ENCODE measurements around the gene TSPOAP1. TPM values are rescaled to one million over a fixed set of nuclear protein-coding genes. Genes with fewer than 3 reads are reported as not detected.
A peak's percentile ranks its signal among the peaks of the same experiment; 100 is the strongest.

TSPOAP1 gene
- total and polyA plus RNA-seq, 4 experiments from 2014 or later = 0.80 to 19.1 (median 15.8) TPM; not detected in 1

DNA sequence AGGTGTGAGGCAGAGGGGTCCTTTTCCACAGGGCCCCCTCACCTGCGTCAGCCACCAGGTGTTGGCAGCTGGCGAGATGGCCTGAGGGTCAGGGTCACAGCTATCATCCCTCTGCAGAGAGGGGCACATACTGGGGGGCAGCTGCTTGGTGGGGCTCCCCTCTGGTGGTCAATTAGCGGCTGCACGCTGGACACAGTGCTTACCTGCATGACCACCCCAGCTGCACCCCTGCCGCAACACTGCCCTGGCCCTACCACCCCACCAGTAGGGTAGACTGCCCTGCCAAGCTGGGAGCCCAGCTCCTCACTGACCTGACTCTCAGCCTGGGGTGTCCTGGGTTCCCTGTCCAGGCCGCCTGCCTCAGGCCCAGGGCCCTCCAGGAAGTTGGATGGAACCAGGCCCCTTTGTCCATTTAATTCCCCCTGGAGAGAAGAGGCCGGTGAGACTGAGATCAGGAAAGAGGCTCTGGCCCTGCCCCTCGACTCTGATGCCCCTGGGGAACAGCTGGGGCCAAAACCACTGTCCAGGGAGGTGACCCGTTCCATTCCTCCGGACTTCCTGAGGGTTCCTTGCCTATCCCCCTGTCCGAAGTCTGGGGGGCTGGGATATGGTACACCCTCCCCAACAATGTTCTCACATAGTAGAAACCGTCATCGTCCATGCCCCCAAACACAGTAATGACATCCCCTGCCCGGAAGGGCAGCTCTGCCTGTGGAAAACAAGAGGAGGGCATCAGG lies 23.7 kb downstream of the TSPOAP1 start:
- CTCF ChIA-PET (ENCODE audit: partially characterized antibody) = interaction anchor here (0.8 to 4.3 kb wide), 20 partner anchors 10 to 210 kb away, joined by 3 to 52 read pairs (median 4); partner anchors contain the start of genes MPO, MTMR4 and RNF43
- peaks cover 4% of the 10 kb centered on the region for H3K4me1 ChIP-seq (ENCODE audit: insufficient read depth, low read length)
- H3K27me3 Mint-ChIP-seq = no peaks in the 10 kb centered on the region
- H3K9me3 ChIP-seq (ENCODE audit: control insufficient read depth in 1 of 2, low read length in 2 of 2) = no peaks in the 10 kb centered on the region
- no peak for DNase-seq
- peaks cover 4 to 10% (median 5%) of the 10 kb centered on the region in 4 donors for H3K4me1 Mint-ChIP-seq
- POLR2A ChIA-PET (ENCODE audit: partially characterized antibody) = interaction anchor here (0.9 to 3.4 kb wide), 10 partner anchors 11 to 47 kb away, joined by 3 to 21 read pairs (median 4); partner anchors contain the start of genes SUPT4H1 and TSPOAP1
- H3K4me3 ChIP-seq (ENCODE audit: low read length in 2 of 2) = no peak overlapping the region
- no peak overlapping the region for H3K27ac Mint-ChIP-seq
- H3K36me3 Mint-ChIP-seq = peaks cover 12% of the 10 kb centered on the region in 2 donors
- intact Hi-C loops (cut with micrococcal nuclease) = loop anchor here (1.0 to 5.0 kb wide), 5 partner anchors 24 to 702 kb away; partner anchors contain the start of gene RNF43
- H3K9me3 Mint-ChIP-seq = no peaks in the 10 kb centered on the region
- H3K27ac ChIP-seq (ENCODE audit: low read depth, low read length) = no peak overlapping the region
- H3K4me3 Mint-ChIP-seq = no peak overlapping the region
- peaks cover 4% of the 10 kb centered on the region for H3K36me3 ChIP-seq (ENCODE audit: insufficient read depth, low read length)
- H3K27me3 ChIP-seq (ENCODE audit: insufficient read depth, low read length) = no peaks in the 10 kb centered on the region

GRCh38 chr17:58303971-58304749 lies 24.4 kb downstream of the TSPOAP1 start:
- no peaks in the 10 kb centered on the region for H3K27me3 ChIP-seq (ENCODE audit: insufficient read depth, low read length)
- DNase-seq = peak in 4 of 5 donors; percentile 59 to 65 (median 62)
- Mint-ChIP-seq H3K9me3 (no peaks in the 10 kb centered on the region), H3K27ac (peak overlapping the region in 4 of 7 donors; percentile 0 to 70 (median 44)), H3K4me1 (peaks cover 4 to 10% (median 5%) of the 10 kb centered on the region in 4 donors), H3K27me3 (no peaks in the 10 kb centered on the region), H3K36me3 (peaks cover 10 to 11% of the 10 kb centered on the region in 2 donors), H3K4me3 (no peak overlapping the region)
- H3K4me3 ChIP-seq (ENCODE audit: low read length in 2 of 2) = no peak overlapping the region
- H3K9me3 ChIP-seq (ENCODE audit: control insufficient read depth in 1 of 2, low read length in 2 of 2) = no peaks in the 10 kb centered on the region
- peaks cover 4% of the 10 kb centered on the region for H3K4me1 ChIP-seq (ENCODE audit: insufficient read depth, low read length)
- POLR2A ChIA-PET (ENCODE audit: partially characterized antibody) = interaction anchor here (0.9 to 3.4 kb wide), 10 partner anchors 12 to 48 kb away, joined by 3 to 21 read pairs (median 4); partner anchors contain the start of genes SUPT4H1 and TSPOAP1
- no peak overlapping the region for H3K27ac ChIP-seq (ENCODE audit: low read depth, low read length)
- peaks cover 2% of the 10 kb centered on the region for H3K36me3 ChIP-seq (ENCODE audit: insufficient read depth, low read length)
- intact Hi-C loops (cut with micrococcal nuclease) = loop anchor here (1.0 to 5.0 kb wide), 5 partner anchors 25 to 703 kb away; partner anchors contain the start of gene RNF43
- CTCF ChIA-PET (ENCODE audit: partially characterized antibody) = interaction anchor here (0.8 to 4.3 kb wide), 25 partner anchors 10 to 211 kb away, joined by 3 to 52 read pairs (median 4); partner anchors contain the start of genes MPO, MTMR4, RNF43 and SUPT4H1

DNA sequence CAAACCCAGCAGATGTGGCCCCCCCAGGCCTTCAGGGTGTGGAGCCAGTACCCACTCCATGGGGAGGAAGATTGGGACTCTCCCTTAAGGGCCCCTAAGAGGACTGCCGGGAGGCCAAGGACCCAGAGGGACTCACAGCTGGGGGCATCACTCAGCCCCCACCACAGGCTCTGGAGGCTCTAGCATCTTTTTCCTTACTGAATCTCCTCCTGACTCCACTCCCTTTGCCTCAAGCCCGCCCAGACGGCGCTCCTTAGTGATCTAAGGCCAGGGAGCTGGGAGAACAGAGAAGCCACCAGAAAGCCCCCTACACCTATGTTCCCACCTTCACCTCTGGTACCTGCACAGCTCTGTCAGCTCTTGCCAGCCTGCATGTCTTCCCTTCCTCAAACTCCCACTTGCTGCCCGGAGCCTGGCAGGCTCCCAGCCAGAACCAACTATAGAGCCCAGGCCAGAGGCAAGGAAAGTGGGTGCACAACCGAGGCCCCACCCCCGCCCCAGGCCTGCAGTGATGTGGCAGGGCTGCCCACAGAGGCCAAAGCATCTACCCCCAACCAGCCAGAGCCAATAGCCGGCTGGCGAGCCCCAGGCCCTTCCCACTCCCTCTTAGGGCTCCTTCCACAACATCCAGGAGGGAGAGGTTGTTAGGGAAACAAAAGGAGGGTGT lies 25.5 kb downstream of the TSPOAP1 start:
- CTCF ChIA-PET (ENCODE audit: partially characterized antibody) = interaction anchor here (1.0 to 4.3 kb wide), 9 partner anchors 10 to 114 kb away, joined by 3 to 52 read pairs (median 7); partner anchors contain the start of genes RNF43 and SUPT4H1
- POLR2A ChIA-PET (ENCODE audit: partially characterized antibody) = interaction anchor here (1.0 to 3.4 kb wide), 2 partner anchors 24 to 41 kb away, joined by 4 to 21 read pairs; partner anchors contain the start of gene TSPOAP1
- no peak for DNase-seq

DNA sequence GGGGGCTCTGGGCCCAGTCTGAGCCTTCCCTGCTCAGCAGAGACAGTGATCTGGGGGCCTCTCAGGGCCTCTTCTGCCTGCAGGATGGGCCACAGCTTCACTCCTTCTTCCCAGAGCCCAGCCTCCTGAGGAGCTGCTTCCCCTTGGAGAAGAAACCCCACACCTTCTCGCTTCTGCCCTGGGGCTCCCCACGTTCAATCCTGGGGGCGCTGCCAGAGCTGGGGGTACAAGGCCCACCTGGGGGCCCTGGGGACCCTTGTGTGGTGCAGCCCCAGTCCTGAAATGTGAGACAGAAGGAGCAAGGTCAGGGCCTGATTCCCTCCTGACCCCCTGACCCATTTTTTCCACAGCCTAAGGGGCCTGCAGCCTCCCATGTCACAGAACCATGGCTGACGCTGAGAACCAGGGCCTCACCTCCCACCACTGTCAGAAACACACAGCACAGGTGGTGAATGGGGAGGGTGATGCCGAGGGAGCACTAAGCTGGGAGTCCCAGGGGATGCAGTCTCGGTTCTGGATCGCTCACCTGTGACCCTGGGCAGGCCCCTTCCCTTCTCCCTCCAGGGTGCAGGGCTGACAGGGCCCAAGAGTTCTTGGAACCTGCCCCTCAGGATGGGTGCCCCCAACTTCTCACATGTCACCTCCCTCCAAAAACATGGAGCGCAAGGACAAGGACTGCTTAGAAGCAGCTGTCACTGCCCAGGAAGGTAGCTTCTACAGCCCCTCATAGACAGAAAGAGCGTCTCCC lies 26.2 kb downstream of the TSPOAP1 start:
- H3K4me1 Mint-ChIP-seq = peaks cover 4 to 10% (median 5%) of the 10 kb centered on the region in 4 donors
- Histone ChIP-seq H3K36me3 (ENCODE audit: insufficient read depth, low read length) (no peaks in the 10 kb centered on the region), H3K4me3 (ENCODE audit: low read length in 2 of 2) (no peak overlapping the region), H3K27me3 (ENCODE audit: insufficient read depth, low read length) (no peaks in the 10 kb centered on the region), H3K27ac (ENCODE audit: low read depth, low read length) (no peak overlapping the region), H3K4me1 (ENCODE audit: insufficient read depth, low read length) (peaks cover 4% of the 10 kb centered on the region), H3K9me3 (ENCODE audit: control insufficient read depth in 1 of 2, low read length in 2 of 2) (no peaks in the 10 kb centered on the region)
- H3K9me3 Mint-ChIP-seq = no peaks in the 10 kb centered on the region
- no peaks in the 10 kb centered on the region for H3K27me3 Mint-ChIP-seq
- H3K36me3 Mint-ChIP-seq = peaks cover 6 to 9% of the 10 kb centered on the region in 2 donors
- POLR2A ChIA-PET (ENCODE audit: partially characterized antibody) = interaction anchor here (1.0 to 3.4 kb wide), 2 partner anchors 25 to 42 kb away, joined by 4 to 21 read pairs; partner anchors contain the start of gene TSPOAP1
- H3K4me3 Mint-ChIP-seq = no peak overlapping the region
- CTCF ChIA-PET (ENCODE audit: partially characterized antibody) = interaction anchor here (0.6 to 4.3 kb wide), 6 partner anchors 13 to 117 kb away, joined by 3 to 52 read pairs (median 20); partner anchors contain the start of gene RNF43
- H3K27ac Mint-ChIP-seq = no peak overlapping the region
- intact Hi-C loops (cut with micrococcal nuclease) = loop anchor here (5.0 kb wide), 1 partner anchor 705 kb away; no protein-coding TSS in a partner anchor
- DNase-seq = no peak

More for the DNA sequence above, 25.5 kb downstream of the TSPOAP1 start:
- Histone ChIP-seq H3K36me3 (ENCODE audit: insufficient read depth, low read length) (no peaks in the 10 kb centered on the region), H3K27me3 (ENCODE audit: insufficient read depth, low read length) (no peaks in the 10 kb centered on the region), H3K4me3 (ENCODE audit: low read length in 2 of 2) (no peak overlapping the region), H3K9me3 (ENCODE audit: control insufficient read depth in 1 of 2, low read length in 2 of 2) (no peaks in the 10 kb centered on the region), H3K4me1 (ENCODE audit: insufficient read depth, low read length) (peaks cover 4% of the 10 kb centered on the region), H3K27ac (ENCODE audit: low read depth, low read length) (no peak overlapping the region)
- peaks cover 4 to 10% (median 5%) of the 10 kb centered on the region in 4 donors for H3K4me1 Mint-ChIP-seq
- H3K27me3 Mint-ChIP-seq = no peaks in the 10 kb centered on the region
- H3K27ac Mint-ChIP-seq = no peak overlapping the region
- no peaks in the 10 kb centered on the region for H3K9me3 Mint-ChIP-seq
- no peak overlapping the region for H3K4me3 Mint-ChIP-seq
- intact Hi-C loops (cut with micrococcal nuclease) = loop anchor here (5.0 kb wide), 1 partner anchor 704 kb away; no protein-coding TSS in a partner anchor
- peaks cover 7 to 10% of the 10 kb centered on the region in 2 donors for H3K36me3 Mint-ChIP-seq

GRCh38 chr17:58301504-58302150 lies 27.0 kb downstream of the TSPOAP1 start:
- DNase-seq = no peak
- CTCF ChIA-PET (ENCODE audit: partially characterized antibody) = interaction anchor here (0.6 to 0.9 kb wide), 2 partner anchors 116 to 117 kb away, joined by 3 read pairs; partner anchors contain the start of gene RNF43
- intact Hi-C loops (cut with micrococcal nuclease) = loop anchor here (5.0 kb wide), 1 partner anchor 706 kb away; no protein-coding TSS in a partner anchor
- Histone ChIP-seq H3K27me3 (ENCODE audit: insufficient read depth, low read length) (no peaks in the 10 kb centered on the region), H3K27ac (ENCODE audit: low read depth, low read length) (no peak overlapping the region), H3K36me3 (ENCODE audit: insufficient read depth, low read length) (no peaks in the 10 kb centered on the region), H3K9me3 (ENCODE audit: control insufficient read depth in 1 of 2, low read length in 2 of 2) (no peaks in the 10 kb centered on the region), H3K4me3 (ENCODE audit: low read length in 2 of 2) (no peak overlapping the region), H3K4me1 (ENCODE audit: insufficient read depth, low read length) (peaks cover 4% of the 10 kb centered on the region)
- H3K4me1 Mint-ChIP-seq = peaks cover 4 to 7% (median 5%) of the 10 kb centered on the region in 4 donors
- H3K27ac Mint-ChIP-seq = no peak overlapping the region
- H3K36me3 Mint-ChIP-seq = peaks cover 0 to 4% of the 10 kb centered on the region in 2 donors
- no peak overlapping the region for H3K4me3 Mint-ChIP-seq
- POLR2A ChIA-PET (ENCODE audit: partially characterized antibody) = no interaction called here
- H3K27me3 Mint-ChIP-seq = no peaks in the 10 kb centered on the region
- H3K9me3 Mint-ChIP-seq = no peaks in the 10 kb centered on the region
